ENCODE measurements around the gene ADCY9. TPM values are rescaled to one million over a fixed set of nuclear protein-coding genes. Genes with fewer than 3 reads are reported as not detected.

The ADCY9 gene
- total and polyA plus RNA-seq, 4 donors: 12.7 to 37.6 (median 17.6) TPM

DNA sequence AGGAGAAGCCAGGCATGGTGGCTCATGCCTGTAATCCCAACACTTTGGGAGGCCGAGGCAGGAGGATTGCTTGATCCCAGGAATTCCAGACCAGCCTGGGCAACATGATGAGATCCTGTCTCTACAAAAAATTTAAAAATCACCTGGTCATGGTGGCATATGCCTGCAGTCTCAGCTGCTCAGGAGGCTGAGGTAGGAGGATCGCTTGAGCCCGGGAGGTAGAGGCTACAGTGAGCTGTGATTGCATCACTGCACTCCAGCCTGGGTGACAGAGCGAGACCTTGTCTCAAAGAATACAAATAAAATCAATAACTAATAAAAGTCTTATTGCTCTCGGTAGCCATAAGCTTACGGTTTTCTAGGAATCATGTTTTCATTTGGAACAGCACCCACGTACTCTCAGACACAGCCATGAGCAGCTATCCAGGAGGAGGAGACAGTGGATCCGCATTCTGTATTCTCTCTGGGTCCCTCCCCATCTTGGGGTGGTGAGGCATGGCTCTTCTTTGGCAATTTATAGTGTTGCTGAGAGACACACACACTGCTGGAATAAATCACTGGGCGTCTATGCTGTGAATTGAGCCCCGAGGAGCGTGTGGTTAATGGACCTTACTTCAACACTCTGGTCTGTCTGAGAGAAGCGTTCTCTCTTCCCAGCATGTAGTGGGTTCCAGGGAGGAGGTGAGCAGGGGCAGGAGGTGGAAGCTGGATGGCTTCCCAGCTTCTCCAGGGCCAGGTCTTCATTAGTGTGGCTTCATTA lies 8.5 kb upstream of the ADCY9 start:
- DNase-seq: no peak
- 87 to 92% methylated on average over 12 of the region's 12 CpGs for WGBS, 2 donors
- TF ChIP-seq, protein P1, sequence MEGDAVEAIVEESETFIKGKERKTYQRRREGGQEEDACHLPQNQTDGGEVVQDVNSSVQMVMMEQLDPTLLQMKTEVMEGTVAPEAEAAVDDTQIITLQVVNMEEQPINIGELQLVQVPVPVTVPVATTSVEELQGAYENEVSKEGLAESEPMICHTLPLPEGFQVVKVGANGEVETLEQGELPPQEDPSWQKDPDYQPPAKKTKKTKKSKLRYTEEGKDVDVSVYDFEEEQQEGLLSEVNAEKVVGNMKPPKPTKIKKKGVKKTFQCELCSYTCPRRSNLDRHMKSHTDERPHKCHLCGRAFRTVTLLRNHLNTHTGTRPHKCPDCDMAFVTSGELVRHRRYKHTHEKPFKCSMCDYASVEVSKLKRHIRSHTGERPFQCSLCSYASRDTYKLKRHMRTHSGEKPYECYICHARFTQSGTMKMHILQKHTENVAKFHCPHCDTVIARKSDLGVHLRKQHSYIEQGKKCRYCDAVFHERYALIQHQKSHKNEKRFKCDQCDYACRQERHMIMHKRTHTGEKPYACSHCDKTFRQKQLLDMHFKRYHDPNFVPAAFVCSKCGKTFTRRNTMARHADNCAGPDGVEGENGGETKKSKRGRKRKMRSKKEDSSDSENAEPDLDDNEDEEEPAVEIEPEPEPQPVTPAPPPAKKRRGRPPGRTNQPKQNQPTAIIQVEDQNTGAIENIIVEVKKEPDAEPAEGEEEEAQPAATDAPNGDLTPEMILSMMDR (IDR thresholded peaks at IDR 0.05; ENCODE audit: control extremely low read depth, extremely low read depth): no peak

DNA sequence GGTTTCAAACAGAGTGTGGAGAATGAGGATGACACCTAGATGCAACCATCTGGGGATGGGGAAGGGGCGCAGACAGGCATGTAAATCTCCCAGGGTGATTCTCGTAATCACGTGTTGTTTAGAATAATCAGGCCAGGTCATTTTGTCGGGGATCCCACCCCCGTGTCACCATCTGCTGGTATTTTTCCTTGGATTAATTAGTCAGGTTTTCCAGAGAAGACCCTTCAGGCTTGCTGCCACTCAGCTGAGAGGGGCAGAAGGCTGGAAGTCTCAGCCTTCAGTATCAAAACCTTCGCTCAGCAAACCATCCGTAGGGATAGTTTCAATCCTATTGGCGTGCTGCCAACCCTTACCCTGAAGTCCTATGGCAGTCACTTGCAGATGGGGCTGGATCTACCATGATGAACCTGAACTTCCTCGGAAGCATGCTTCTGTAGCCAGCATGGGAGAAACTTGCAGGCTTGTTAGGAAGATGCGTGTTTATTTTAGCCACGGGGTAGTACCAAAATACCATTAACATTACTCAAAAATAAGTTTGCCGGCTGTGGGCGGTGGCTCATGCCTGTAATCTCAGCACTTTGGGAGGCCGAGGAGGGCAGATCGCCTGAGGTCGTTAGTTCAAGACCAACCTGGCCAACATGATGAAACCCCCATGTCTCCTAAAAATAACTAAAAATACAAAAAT lies 7.5 kb upstream of the ADCY9 start:
- no peaks in the 10 kb centered on the region for H3K9me3 ChIP-seq (ENCODE audit: control insufficient read depth in 4 of 4, insufficient read depth in 3 of 4, low read length in 3 of 4)
- H3K27me3 ChIP-seq (ENCODE audit: control insufficient read depth in 3 of 3, insufficient read depth in 3 of 3, low read length in 2 of 3): no peaks in the 10 kb centered on the region
- no peak for DNase-seq
- H3K4me1 ChIP-seq (ENCODE audit: control insufficient read depth in 5 of 5, insufficient read depth in 5 of 5, low read length in 5 of 5): no peaks in the 10 kb centered on the region
- TF ChIP-seq, protein P1 (IDR thresholded peaks at IDR 0.05; ENCODE audit: control extremely low read depth, extremely low read depth): no peak
- no peaks in the 10 kb centered on the region for H3K36me3 ChIP-seq (ENCODE audit: control insufficient read depth in 4 of 4, insufficient read depth in 4 of 4, low read length in 4 of 4)
- no peak overlapping the region for H3K27ac ChIP-seq (ENCODE audit: low read depth in 1 of 2, low read length in 1 of 2)
- no peak overlapping the region for H3K4me3 ChIP-seq
- WGBS, 2 donors: 73 to 74% methylated on average over 16 of the region's 16 CpGs
- no peak overlapping the region for H3K9ac ChIP-seq (ENCODE audit: insufficient read depth in 1 of 2, low read length in 2 of 2)
- ATAC-seq (ENCODE audit: insufficient read depth, low FRiP score): no peak

More for the DNA sequence above, 8.5 kb upstream of the ADCY9 start:
- Histone ChIP-seq H3K36me3 (ENCODE audit: control insufficient read depth in 4 of 4, insufficient read depth in 4 of 4, low read length in 4 of 4) (no peaks in the 10 kb centered on the region), H3K9ac (ENCODE audit: insufficient read depth in 1 of 2, low read length in 2 of 2) (no peak overlapping the region), H3K9me3 (ENCODE audit: control insufficient read depth in 4 of 4, insufficient read depth in 3 of 4, low read length in 3 of 4) (no peaks in the 10 kb centered on the region), H3K27ac (ENCODE audit: low read depth in 1 of 2, low read length in 1 of 2) (no peak overlapping the region), H3K27me3 (ENCODE audit: control insufficient read depth in 3 of 3, insufficient read depth in 3 of 3, low read length in 2 of 3) (no peaks in the 10 kb centered on the region), H3K4me3 (no peak overlapping the region), H3K4me1 (ENCODE audit: control insufficient read depth in 5 of 5, insufficient read depth in 5 of 5, low read length in 5 of 5) (no peaks in the 10 kb centered on the region)
- ATAC-seq (ENCODE audit: insufficient read depth, low FRiP score): no peak

DNA sequence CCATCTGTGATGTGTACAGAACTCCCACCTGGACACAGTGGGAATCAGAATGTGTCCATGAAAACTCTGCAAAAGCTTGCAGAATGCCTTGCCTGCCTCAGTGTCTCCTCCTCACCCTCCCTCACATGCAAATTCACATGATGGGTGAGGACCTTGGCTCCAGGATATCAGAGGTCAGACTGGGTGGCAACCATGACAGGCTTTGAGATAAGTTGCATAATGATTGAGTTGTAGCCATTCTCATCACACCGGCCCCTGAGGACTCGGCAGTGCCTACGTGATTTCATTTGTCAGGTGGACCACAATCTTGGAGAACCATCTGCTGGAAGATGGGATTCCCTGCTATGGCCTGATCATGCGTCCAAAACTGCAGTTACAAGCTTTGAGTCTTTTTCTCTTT lies 3.9 kb upstream of the ADCY9 start:
- Histone ChIP-seq H3K4me1 (ENCODE audit: control insufficient read depth in 5 of 5, insufficient read depth in 5 of 5, low read length in 5 of 5) (peaks cover 0 to 2% (median 0%) of the 10 kb centered on the region in 5 donors), H3K27ac (ENCODE audit: low read depth in 1 of 2, low read length in 1 of 2) (no peak overlapping the region), H3K9ac (ENCODE audit: insufficient read depth in 1 of 2, low read length in 2 of 2) (no peak overlapping the region), H3K27me3 (ENCODE audit: control insufficient read depth in 3 of 3, insufficient read depth in 3 of 3, low read length in 2 of 3) (no peaks in the 10 kb centered on the region), H3K9me3 (ENCODE audit: control insufficient read depth in 4 of 4, insufficient read depth in 3 of 4, low read length in 3 of 4) (no peaks in the 10 kb centered on the region), H3K4me3 (no peak overlapping the region), H3K36me3 (ENCODE audit: control insufficient read depth in 4 of 4, insufficient read depth in 4 of 4, low read length in 4 of 4) (no peaks in the 10 kb centered on the region)
- WGBS, 2 donors: 96 to 98% methylated on average over 4 of the region's 4 CpGs
- ATAC-seq (ENCODE audit: insufficient read depth, low FRiP score): no peak
- no peak for DNase-seq
- TF ChIP-seq, protein P1 (IDR thresholded peaks at IDR 0.05; ENCODE audit: control extremely low read depth, extremely low read depth): no peak
